GM18861 (cell line): ENCODE data around the gene CKAP4.
A peak's percentile ranks its signal among the peaks of the same experiment; 100 is the strongest.

ENCODE experiments used
- ATAC-seq: cut with Tn5 transposase; IDR thresholded peaks from one replicate; pipeline ENCODE4 v1.9.1; 2021; ENCODE audit not compliant: unreplicated experiment

The CKAP4 gene

GRCh38 chr12:106275458-106275857, 27.6 kb upstream of the CKAP4 start:
- ATAC-seq = no peak

GRCh38 chr12:106274575-106275121, 26.8 kb upstream of the CKAP4 start:
- no peak for ATAC-seq

GRCh38 chr12:106274012-106274411, 26.2 kb upstream of the CKAP4 start:
- no peak for ATAC-seq

DNA sequence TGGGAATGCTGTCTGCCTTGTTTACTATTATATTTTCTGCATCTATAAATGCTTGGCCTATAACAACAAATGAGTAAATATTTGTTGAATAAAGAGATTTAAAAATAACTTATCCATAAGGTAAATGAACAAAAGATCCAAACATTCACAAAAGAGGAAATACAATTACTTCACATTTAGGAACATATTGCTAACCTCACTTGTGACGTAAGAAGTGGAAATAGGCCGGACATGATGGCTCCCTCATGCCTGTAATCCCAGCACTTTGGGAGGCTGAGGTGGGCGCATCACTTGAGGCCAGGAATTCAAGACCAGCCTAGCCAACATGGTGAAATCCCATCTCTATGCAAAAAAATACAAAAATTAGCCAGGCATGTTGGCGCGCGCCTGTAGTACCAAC, 25.7 kb upstream of the CKAP4 start:
- ATAC-seq = no peak

- no peak for ATAC-seq
These were observed 24.0 kb upstream of the CKAP4 start for GRCh38 chr12:106271575-106272505.

GRCh38 chr12:106269150-106269771, 21.4 kb upstream of the CKAP4 start:
- ATAC-seq = no peak

DNA sequence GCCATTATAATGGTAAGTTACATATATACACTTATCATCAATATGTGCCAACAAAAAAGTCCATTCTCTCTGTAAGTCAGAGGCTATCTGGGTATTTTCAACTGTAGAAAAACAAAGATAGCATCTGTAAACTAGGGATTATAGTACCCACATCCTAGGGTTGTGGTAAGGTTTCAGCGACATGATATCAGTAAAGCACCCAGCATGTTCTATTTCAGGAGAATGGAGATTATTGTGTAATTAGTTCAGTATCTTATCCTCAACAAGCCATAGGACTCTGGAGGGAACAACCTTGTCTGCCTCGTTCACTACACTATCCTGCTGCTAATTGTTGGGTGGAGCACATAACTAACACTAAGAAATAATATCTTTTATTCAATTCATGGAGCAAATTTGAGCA, 19.7 kb upstream of the CKAP4 start:
- ATAC-seq = no peak

- ATAC-seq = no peak
These were observed 17.3 kb upstream of the CKAP4 start for GRCh38 chr12:106265116-106265515.

- no peak for ATAC-seq
These were observed 11.1 kb upstream of the CKAP4 start for GRCh38 chr12:106258935-106259334.

- no peak for ATAC-seq
These were observed 10.4 kb upstream of the CKAP4 start for GRCh38 chr12:106258226-106258625.

DNA sequence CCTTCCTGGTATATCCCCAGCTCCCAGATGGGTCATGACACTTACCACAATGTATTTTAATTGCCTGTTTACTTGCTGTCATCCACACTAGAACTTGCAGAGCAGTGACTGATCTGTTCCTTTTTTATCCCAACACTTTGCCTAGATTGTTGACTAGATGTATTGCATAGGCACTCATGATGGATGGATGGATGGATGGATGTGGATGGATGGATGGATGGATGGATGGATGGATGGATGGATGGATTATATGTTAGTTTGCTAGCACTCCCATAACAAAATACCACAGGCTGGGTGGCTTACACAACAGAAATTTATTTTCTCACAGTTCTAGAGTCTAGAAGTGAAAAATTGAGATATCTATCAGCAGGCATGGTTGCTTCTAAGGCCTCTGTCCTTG, 8.7 kb upstream of the CKAP4 start:
- no peak for ATAC-seq

DNA sequence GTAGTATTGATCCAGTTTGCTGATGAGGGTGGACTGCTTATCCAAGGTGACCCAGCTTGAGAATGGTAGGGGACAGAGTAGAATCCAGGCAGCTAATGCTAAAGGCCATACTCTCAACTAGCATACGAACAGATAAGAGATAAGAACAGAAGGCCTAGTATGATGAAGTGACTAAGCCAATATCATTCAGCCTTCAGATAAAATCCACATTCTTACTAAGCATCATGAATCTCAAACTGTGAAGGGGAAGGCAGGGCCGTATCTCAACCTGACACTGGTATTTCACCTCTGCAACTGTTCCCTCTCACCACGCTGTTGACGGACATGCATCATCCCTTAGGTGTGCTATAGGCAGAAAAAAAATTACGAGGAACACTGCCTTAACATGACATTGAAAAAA, 8.1 kb upstream of the CKAP4 start:
- ATAC-seq = no peak

GRCh38 chr12:106255493-106255892, 7.7 kb upstream of the CKAP4 start:
- no peak for ATAC-seq

DNA sequence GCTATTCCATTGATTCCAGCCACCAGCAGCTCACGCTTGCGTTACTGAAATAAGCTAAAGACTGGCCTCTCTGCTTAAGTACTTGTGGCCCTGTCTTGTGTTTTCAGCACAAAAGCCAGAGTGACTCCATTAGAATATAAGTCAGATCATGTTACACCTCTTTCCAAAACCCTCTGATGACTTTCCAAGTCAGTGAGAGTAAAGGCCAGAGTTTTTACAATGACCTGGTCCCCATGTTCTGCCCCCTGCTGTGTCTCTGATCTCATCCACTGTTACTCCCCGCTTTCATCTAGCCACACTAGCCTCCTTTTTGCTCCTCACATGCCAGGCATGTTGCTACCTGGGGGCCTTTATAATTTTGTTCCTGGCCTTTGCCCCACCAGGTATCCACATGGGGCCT, 6.9 kb upstream of the CKAP4 start:
- no peak for ATAC-seq

- no peak for ATAC-seq
These were observed 4.0 kb upstream of the CKAP4 start for GRCh38 chr12:106251631-106252455.

DNA sequence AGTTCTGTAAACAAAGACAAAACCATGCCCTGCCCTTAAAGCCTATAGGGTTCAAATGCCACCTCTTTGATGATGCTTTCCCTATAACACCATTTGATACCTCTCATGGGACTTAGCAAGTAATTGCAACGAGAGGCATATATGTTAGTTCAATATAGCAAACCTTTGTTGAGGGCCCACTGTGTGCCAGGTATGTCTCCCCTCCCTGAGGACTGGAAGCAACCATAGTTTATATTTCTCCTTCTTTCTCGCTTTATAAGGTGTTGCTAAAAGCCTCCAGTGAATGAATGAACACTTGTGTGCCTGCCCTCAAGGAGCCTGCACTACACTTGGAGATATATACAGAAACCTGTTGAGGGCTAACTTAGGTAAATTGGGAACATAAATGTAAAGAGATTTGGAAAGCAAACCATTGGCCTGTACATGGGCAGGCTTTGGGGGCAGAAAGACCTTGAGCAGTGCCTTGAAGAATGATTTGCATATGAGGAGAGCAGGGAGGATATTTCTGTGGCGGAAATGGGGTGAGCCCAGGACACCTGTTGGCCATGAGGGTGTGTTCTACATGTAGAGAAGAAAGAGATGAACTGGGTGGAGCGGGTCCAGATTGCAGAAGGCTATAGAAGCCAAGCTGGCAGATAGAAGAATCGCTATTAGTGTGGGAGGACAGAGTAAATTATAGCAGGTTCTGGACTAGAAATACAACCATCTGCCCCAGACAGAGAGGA, 1.8 kb upstream of the CKAP4 start:
- peak; percentile 76 for ATAC-seq

DNA sequence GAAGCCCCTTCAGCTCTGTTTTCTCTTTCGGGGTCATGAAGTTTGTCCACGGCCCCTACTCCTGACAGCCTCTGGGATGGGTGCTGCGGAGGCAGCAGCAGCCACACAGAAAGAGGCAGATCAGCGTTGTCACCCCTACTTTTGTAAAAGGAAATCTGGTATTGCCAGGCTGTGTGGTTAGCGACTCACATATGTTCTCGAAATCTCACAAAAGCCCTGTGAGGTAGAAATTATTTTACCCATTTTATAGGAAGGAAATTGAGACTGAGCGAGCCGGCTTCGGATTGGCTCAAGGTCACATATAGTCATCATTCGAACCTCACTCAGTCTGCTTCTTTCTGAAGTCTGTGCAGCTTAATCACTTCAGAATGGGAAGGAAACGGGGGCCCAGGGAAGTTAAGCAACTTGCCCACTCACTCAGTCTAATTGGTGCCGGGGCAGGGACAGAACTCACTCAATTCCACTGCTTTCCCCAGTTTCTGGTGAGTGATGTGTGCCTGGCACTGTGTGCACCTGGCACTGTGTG, 1.1 kb upstream of the CKAP4 start:
- ATAC-seq = no peak

DNA sequence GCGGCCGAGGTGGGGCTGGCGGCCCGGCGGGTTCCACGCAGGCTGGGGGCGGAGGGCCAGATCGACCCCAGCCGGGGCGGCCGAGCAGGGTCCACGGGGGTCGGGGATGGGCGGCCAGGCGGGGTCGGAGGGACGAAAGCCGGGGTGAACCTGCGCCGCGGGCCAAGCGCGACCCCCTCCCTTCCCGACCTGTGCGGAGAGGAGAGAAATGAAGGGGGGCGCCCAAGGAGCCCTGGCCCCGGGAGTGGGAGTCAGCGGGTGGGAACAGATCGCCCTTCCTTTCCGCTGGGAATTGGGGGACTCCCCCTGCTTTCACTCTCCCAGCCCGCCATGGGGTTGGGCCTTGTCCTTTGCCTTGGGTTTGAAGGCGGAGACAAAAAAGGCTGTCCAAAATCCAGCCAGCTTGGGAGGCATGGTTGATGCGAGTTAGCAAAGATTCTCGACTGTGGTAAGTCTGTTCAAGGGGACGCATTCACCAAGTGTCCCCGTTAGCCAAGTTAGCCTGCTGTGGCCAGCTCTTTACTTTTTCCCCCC, 559 bp upstream of the CKAP4 start:
- no peak for ATAC-seq

DNA sequence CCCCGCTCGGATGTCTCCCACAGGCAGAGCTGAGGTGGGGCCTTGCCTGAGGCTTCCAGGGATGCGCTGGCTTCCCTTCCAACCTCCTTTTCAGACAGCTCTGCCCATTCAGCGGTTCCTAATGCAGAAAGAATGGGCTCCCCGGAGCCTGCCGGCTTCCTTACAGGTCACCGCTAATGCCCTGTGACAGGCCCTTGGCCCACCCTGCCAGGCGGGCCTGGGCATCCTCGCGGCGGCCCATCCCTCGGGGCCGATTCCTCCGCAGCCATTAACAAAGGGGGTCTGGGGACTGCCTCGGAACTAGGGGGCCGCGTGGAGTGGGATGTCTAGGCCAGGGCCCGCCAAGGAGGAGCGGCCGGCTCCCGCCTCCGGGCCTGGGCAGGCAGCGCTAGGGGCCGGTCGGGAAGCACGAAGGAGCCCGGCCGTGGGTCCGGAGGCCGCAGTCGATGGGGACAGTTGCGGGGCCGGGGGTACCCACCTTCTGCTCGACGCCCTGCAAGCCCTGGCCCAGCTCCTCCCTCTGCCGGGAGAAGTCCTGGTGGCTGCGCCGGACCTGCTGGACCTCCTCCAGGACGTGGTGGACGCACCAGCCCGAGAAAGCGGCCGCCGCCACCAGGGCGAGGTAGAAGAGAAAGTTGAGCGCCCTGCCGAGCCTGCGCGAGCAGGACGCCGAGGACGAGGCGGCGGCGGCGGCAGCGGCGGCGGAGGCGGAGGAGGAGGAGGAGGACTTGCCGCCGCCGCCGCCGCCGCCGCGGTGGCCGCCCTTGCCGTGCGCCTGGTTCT, 738 bp downstream of the CKAP4 start:
- peak; percentile 4 for ATAC-seq
